ENCODE data around the gene CCDC92.

GRCh38 chr12:123965382-123965781 is 7.2 kb downstream of the CCDC92 start:
- no peak for TF ChIP-seq SMC3 (conservative IDR thresholded peaks at IDR 0.05; ENCODE audit: poor library complexity)
- TF ChIP-seq, protein P1, sequence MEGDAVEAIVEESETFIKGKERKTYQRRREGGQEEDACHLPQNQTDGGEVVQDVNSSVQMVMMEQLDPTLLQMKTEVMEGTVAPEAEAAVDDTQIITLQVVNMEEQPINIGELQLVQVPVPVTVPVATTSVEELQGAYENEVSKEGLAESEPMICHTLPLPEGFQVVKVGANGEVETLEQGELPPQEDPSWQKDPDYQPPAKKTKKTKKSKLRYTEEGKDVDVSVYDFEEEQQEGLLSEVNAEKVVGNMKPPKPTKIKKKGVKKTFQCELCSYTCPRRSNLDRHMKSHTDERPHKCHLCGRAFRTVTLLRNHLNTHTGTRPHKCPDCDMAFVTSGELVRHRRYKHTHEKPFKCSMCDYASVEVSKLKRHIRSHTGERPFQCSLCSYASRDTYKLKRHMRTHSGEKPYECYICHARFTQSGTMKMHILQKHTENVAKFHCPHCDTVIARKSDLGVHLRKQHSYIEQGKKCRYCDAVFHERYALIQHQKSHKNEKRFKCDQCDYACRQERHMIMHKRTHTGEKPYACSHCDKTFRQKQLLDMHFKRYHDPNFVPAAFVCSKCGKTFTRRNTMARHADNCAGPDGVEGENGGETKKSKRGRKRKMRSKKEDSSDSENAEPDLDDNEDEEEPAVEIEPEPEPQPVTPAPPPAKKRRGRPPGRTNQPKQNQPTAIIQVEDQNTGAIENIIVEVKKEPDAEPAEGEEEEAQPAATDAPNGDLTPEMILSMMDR (IDR thresholded peaks at IDR 0.05; ENCODE audit: poor library complexity, severe bottlenecking), result no peak
- TF ChIP-seq, protein P2, sequence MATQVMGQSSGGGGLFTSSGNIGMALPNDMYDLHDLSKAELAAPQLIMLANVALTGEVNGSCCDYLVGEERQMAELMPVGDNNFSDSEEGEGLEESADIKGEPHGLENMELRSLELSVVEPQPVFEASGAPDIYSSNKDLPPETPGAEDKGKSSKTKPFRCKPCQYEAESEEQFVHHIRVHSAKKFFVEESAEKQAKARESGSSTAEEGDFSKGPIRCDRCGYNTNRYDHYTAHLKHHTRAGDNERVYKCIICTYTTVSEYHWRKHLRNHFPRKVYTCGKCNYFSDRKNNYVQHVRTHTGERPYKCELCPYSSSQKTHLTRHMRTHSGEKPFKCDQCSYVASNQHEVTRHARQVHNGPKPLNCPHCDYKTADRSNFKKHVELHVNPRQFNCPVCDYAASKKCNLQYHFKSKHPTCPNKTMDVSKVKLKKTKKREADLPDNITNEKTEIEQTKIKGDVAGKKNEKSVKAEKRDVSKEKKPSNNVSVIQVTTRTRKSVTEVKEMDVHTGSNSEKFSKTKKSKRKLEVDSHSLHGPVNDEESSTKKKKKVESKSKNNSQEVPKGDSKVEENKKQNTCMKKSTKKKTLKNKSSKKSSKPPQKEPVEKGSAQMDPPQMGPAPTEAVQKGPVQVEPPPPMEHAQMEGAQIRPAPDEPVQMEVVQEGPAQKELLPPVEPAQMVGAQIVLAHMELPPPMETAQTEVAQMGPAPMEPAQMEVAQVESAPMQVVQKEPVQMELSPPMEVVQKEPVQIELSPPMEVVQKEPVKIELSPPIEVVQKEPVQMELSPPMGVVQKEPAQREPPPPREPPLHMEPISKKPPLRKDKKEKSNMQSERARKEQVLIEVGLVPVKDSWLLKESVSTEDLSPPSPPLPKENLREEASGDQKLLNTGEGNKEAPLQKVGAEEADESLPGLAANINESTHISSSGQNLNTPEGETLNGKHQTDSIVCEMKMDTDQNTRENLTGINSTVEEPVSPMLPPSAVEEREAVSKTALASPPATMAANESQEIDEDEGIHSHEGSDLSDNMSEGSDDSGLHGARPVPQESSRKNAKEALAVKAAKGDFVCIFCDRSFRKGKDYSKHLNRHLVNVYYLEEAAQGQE (IDR thresholded peaks at IDR 0.05; ENCODE audit: borderline replicate concordance), result no peak
